H9 (cell line): ENCODE results near the gene KIF21A. TPM values are rescaled to one million over a fixed set of nuclear protein-coding genes. Genes with fewer than 3 reads are reported as not detected.

Experiments used
- DNase-seq: peaks from one replicate; pipeline ENCODE4 v3.0.0-alpha.2; 2017
- H2AFZ ChIP-seq: one replicate; pipeline ENCODE4 v1.6.1; 2013; ENCODE audit warnings: mild to moderate bottlenecking, low read length, control low read depth, moderate library complexity
- H2AK5ac ChIP-seq: 2 replicates; pipeline ENCODE4 v1.6.1; 2013; ENCODE audit warnings: low read length, control low read depth, mixed read lengths; ENCODE audit not compliant: insufficient read length
- H2BK120ac ChIP-seq: one replicate; pipeline ENCODE4 v1.6.1; 2013; ENCODE audit warnings: low read depth, mild to moderate bottlenecking, low read length, control low read depth, inconsistent platforms; ENCODE audit not compliant: poor library complexity, severe bottlenecking
- H2BK12ac ChIP-seq: 2 replicates; pipeline ENCODE4 v1.6.1; 2013; ENCODE audit warnings: low read length, control low read depth, mixed read lengths, low read depth; ENCODE audit not compliant: insufficient read length
- H2BK15ac ChIP-seq: 2 replicates; pipeline ENCODE4 v1.6.1; 2013; ENCODE audit warnings: low read depth, low read length, control low read depth
- H2BK20ac ChIP-seq: one replicate; pipeline ENCODE4 v1.6.1; 2013; ENCODE audit warnings: low read depth, mild to moderate bottlenecking, low read length, control low read depth, inconsistent platforms; ENCODE audit not compliant: poor library complexity, severe bottlenecking
- H2BK5ac ChIP-seq: 2 replicates; pipeline ENCODE4 v1.6.1; 2013; ENCODE audit warnings: low read length, control low read depth, mixed read lengths; ENCODE audit not compliant: insufficient read length
- H3K14ac ChIP-seq: 2 replicates; pipeline ENCODE4 v1.6.1; 2013; ENCODE audit warnings: low read length, control low read depth; ENCODE audit not compliant: insufficient read depth
- H3K18ac ChIP-seq: 2 replicates; pipeline ENCODE4 v1.6.1; 2013; ENCODE audit warnings: low read depth, mild to moderate bottlenecking, mixed read lengths, low read length, control low read depth; ENCODE audit not compliant: insufficient read length
- H3K23ac ChIP-seq: 2 replicates; pipeline ENCODE4 v1.6.1; 2013; ENCODE audit warnings: low read length, control low read depth, mixed read lengths, low read depth; ENCODE audit not compliant: insufficient read length
- H3K23me2 ChIP-seq: 2 replicates; pipeline ENCODE4 v1.6.1; 2013; ENCODE audit warnings: low read depth, mild to moderate bottlenecking, mixed read lengths, low read length, control low read depth; ENCODE audit not compliant: insufficient read length, poor library complexity, severe bottlenecking
- H3K27ac ChIP-seq: 2 replicates; pipeline ENCODE4 v1.5.1; 2013; ENCODE audit warnings: low read length, control low read depth, mixed read lengths, low read depth; ENCODE audit not compliant: insufficient read length
- H3K27me3 ChIP-seq: 2 replicates; pipeline ENCODE4 v1.6.1; 2013; ENCODE audit warnings: low read length, control low read depth, inconsistent platforms; ENCODE audit not compliant: insufficient read depth
- H3K4ac ChIP-seq: 2 replicates; pipeline ENCODE4 v1.6.1; 2013; ENCODE audit warnings: low read depth, mild to moderate bottlenecking, control low read depth, inconsistent platforms, low read length, moderate library complexity
- H3K4me1 ChIP-seq: 2 replicates; pipeline ENCODE4 v1.6.1; 2013; ENCODE audit warnings: low read length, control low read depth, inconsistent platforms; ENCODE audit not compliant: insufficient read depth
- H3K4me2 ChIP-seq: 2 replicates; pipeline ENCODE4 v1.6.1; 2013; ENCODE audit warnings: low read length, control low read depth, mixed read lengths; ENCODE audit not compliant: insufficient read length, insufficient read depth
- H3K56ac ChIP-seq: 2 replicates; pipeline ENCODE4 v1.6.1; 2013; ENCODE audit warnings: low read depth, mild to moderate bottlenecking, mixed read lengths, low read length, control low read depth; ENCODE audit not compliant: insufficient read length
- H3K79me1 ChIP-seq: 2 replicates; pipeline ENCODE4 v1.6.1; 2013; ENCODE audit warnings: low read depth, mild to moderate bottlenecking, moderate library complexity, low read length, control low read depth, inconsistent platforms; ENCODE audit not compliant: insufficient read depth, poor library complexity, severe bottlenecking
- H3K79me2 ChIP-seq: 2 replicates; pipeline ENCODE4 v1.6.1; 2013; ENCODE audit warnings: low read length, control low read depth, inconsistent platforms; ENCODE audit not compliant: insufficient read depth
- H3K9ac ChIP-seq: 2 replicates; pipeline ENCODE4 v1.6.1; 2013; ENCODE audit warnings: low read length, control low read depth, mixed read lengths; ENCODE audit not compliant: insufficient read length; ENCODE audit errors: extremely low read depth
- H3K9me3 ChIP-seq: one replicate; pipeline ENCODE4 v1.6.1; 2013; ENCODE audit warnings: low read depth, low read length, inconsistent platforms; ENCODE audit not compliant: control insufficient read depth
- H3T11ph ChIP-seq: one replicate; pipeline ENCODE4 v1.6.1; 2013; ENCODE audit warnings: mild to moderate bottlenecking, low read length, control low read depth, inconsistent platforms
- H4K20me1 ChIP-seq: one replicate; pipeline ENCODE4 v1.6.1; 2013; ENCODE audit not compliant: control insufficient read depth, insufficient read length, insufficient read depth
- H4K5ac ChIP-seq: 2 replicates; pipeline ENCODE4 v1.6.1; 2013; ENCODE audit warnings: low read depth, mild to moderate bottlenecking, mixed read lengths, low read length, control low read depth; ENCODE audit not compliant: insufficient read length
- H4K8ac ChIP-seq: replicated peaks from 2 replicates; pipeline ENCODE4 v1.6.1; 2013; ENCODE audit warnings: low read length, control low read depth, mixed read lengths, low read depth; ENCODE audit not compliant: insufficient read length
- H4K91ac ChIP-seq: 2 replicates; pipeline ENCODE4 v1.6.1; 2013; ENCODE audit warnings: low read depth, mild to moderate bottlenecking, moderate library complexity, mixed read lengths, low read length, control low read depth; ENCODE audit not compliant: insufficient read length
- H3K27ac Mint-ChIP-seq, 3 experiments: 2 replicates in 2 of 3; 3 replicates in 1 of 3; pipeline ENCODE4 v1.8.0; 2020 to 2021; ENCODE audit warnings: mixed read lengths in 3 of 3, mild to moderate bottlenecking in 1 of 3, moderate library complexity in 1 of 3
- H3K27me3 Mint-ChIP-seq: 2 replicates; pipeline ENCODE4 v1.8.0; 2021; ENCODE audit warnings: low read depth, mild to moderate bottlenecking, moderate library complexity, mixed read lengths
- H3K36me3 Mint-ChIP-seq, 3 experiments: 2 replicates in 2 of 3; 3 replicates in 1 of 3; pipeline ENCODE4 v1.8.0; 2020 to 2021; ENCODE audit warnings: low read depth in 3 of 3, mixed read lengths in 3 of 3; ENCODE audit not compliant: insufficient read depth in 1 of 3
- H3K4me1 Mint-ChIP-seq, 2 experiments: 2 replicates each; pipeline ENCODE4 v1.8.0; 2020; ENCODE audit warnings: mixed read lengths in 2 of 2
- H3K4me3 Mint-ChIP-seq, 2 experiments: 2 replicates in 1 of 2; 3 replicates in 1 of 2; pipeline ENCODE4 v1.8.0; 2020 to 2021; ENCODE audit warnings: mild to moderate bottlenecking in 2 of 2, mixed read lengths in 2 of 2, moderate library complexity in 1 of 2
- H3K9me3 Mint-ChIP-seq, 2 experiments: 2 replicates in 1 of 2; 3 replicates in 1 of 2; pipeline ENCODE4 v1.8.0; 2020; ENCODE audit warnings: mild to moderate bottlenecking in 2 of 2, mixed read lengths in 2 of 2, moderate library complexity in 1 of 2
- WGBS: extraction: QIAGEN DNeasy Blood & Tissue Kit; methylation state at CpG from one replicate; pipeline ENCODE4 v1.1.7; 2013; ENCODE audit warnings: missing lambda C conversion rate, low lambda C conversion rate, mixed read lengths; ENCODE audit not compliant: insufficient read length; ENCODE audit errors: extremely low coverage; 5-methylcytosine and 5-hydroxymethylcytosine counted together
- total RNA-seq: library from RNA; stranded (reverse); gene quantifications from 2 replicates; pipeline ENCODE4 v1.2.1, GENCODE V29; 2021
- TF ChIP-seq, protein P1 (sequence below): fragments of 200-600 bp; sonication (generic); conservative IDR thresholded peaks from 3 replicates; pipeline ENCODE4 v1.8.0; 2021; ENCODE audit warnings: antibody characterized with exemption, mild to moderate bottlenecking

Gene KIF21A
- total RNA-seq, 1 experiment from 2014 or later = 17.2 TPM

DNA sequence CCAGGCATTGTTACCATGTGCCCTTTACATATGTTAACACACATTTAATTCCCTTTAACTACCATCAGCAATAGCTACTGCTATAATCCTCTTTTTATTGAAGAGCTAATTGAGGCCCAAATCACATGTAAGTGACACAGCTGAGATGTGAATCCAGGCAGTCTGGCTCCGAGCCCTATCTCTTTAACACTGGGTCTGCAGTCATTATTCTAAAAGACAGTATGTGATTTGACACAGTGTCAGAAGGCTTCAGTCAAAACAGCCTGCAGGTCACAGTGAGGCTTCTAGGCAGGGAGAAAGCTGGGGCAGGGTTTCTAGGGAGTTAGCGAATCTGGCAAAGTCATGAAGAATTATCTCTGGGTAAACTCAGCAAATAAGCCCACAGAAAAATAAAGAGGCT lies 148.2 kb downstream of the KIF21A start:
- H3K27ac ChIP-seq = no peak overlapping the region
- no peak overlapping the region for H3K4me3 Mint-ChIP-seq
- H4K8ac ChIP-seq = no peak overlapping the region
- no CpG with 5 or more reads among the region's 2 CpGs for WGBS
- no peak overlapping the region for H3K18ac ChIP-seq
- no peak overlapping the region for H3K56ac ChIP-seq
- no peak overlapping the region for H2AK5ac ChIP-seq
- no peak overlapping the region for H2BK20ac ChIP-seq
- H2BK5ac ChIP-seq = no peak overlapping the region
- peak overlapping the region in 2 of 3 experiments; percentile 70 to 81; a peak in 5 of 7 replicates for H3K27ac Mint-ChIP-seq
- H4K5ac ChIP-seq = no peak overlapping the region
- H3K36me3 Mint-ChIP-seq = peaks cover 3 to 9% (median 7%) of the 10 kb centered on the region in 3 experiments; a peak in 5 of 7 replicates
- no peak overlapping the region for H3T11ph ChIP-seq
- H3K4me2 ChIP-seq = no peak overlapping the region
- TF ChIP-seq, protein P1, sequence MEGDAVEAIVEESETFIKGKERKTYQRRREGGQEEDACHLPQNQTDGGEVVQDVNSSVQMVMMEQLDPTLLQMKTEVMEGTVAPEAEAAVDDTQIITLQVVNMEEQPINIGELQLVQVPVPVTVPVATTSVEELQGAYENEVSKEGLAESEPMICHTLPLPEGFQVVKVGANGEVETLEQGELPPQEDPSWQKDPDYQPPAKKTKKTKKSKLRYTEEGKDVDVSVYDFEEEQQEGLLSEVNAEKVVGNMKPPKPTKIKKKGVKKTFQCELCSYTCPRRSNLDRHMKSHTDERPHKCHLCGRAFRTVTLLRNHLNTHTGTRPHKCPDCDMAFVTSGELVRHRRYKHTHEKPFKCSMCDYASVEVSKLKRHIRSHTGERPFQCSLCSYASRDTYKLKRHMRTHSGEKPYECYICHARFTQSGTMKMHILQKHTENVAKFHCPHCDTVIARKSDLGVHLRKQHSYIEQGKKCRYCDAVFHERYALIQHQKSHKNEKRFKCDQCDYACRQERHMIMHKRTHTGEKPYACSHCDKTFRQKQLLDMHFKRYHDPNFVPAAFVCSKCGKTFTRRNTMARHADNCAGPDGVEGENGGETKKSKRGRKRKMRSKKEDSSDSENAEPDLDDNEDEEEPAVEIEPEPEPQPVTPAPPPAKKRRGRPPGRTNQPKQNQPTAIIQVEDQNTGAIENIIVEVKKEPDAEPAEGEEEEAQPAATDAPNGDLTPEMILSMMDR = no peak
- H3K79me2 ChIP-seq = no peaks in the 10 kb centered on the region
- no peak overlapping the region for H3K4ac ChIP-seq
- no peaks in the 10 kb centered on the region for H4K20me1 ChIP-seq
- DNase-seq = no peak
- H3K14ac ChIP-seq = no peak overlapping the region
- H3K4me1 ChIP-seq = no peaks in the 10 kb centered on the region
- H3K9me3 ChIP-seq = no peaks in the 10 kb centered on the region
- H3K9ac ChIP-seq = no peak overlapping the region
- H2AFZ ChIP-seq = no peak overlapping the region
- no peaks in the 10 kb centered on the region for H3K23me2 ChIP-seq
- H3K27me3 ChIP-seq = no peaks in the 10 kb centered on the region
- no peaks in the 10 kb centered on the region for H3K27me3 Mint-ChIP-seq
- H2BK15ac ChIP-seq = no peak overlapping the region
- no peaks in the 10 kb centered on the region for H3K9me3 Mint-ChIP-seq
- no peak overlapping the region for H2BK12ac ChIP-seq
- no peak overlapping the region for H4K91ac ChIP-seq
- peaks cover 0 to 12% of the 10 kb centered on the region in 2 experiments; a peak in 3 of 4 replicates for H3K4me1 Mint-ChIP-seq
- no peak overlapping the region for H3K23ac ChIP-seq
- H2BK120ac ChIP-seq = no peak overlapping the region
- H3K79me1 ChIP-seq = no peaks in the 10 kb centered on the region
